GM12874 (cell line): ENCODE data around the gene PSENEN.

Experiments
- CTCF ChIP-seq: IDR thresholded peaks from 2 replicates; pipeline ENCODE4 v1.5.1; 2011; ENCODE audit warnings: low read depth, mild to moderate bottlenecking, control low read depth, low read length, moderate library complexity; ENCODE audit not compliant: insufficient read depth

PSENEN gene

DNA sequence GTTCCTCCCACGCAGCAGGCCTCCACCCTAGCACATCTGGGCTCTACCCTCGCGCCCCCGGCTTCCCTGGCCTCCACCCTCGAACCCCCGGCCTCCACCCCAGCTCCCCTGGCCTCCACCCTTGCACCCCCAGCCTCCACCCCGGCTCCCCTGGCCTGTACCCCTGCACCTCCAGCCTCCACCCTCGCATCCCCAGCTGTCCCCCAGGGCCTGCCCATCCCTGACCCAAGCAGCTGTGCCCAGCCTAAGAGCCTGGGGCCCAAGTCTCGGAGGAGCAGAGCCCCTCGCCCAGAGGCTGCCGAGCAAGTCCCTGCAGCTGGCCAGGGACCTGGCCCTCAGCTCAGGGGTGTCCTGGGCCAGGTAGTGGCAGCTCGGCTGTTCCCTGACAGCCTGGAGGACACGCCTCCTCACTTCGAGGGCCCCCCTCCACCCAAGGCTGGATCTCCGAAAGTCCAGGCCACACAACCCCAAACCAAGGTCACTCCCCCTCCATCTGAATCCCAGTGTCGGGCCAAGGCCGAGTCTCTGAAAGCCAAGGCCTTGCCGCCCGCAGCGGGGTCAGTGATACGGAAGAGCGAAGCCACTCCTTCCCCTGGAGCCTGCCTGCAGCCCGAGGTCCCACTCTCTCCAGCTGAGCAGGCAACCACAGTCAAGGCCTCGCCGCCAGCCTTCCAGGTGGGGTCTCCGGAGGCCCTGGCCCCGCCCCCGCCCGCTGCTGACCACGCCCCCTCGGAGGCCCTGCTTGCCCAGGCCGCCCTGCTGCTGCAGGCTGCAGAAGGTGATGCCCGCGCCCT, 22.0 kb downstream of the PSENEN start:
- no peak for TF ChIP-seq CTCF

- no peak for TF ChIP-seq CTCF
Measured at GRCh38 chr19:35768082-35768421, 22.6 kb downstream of the PSENEN start.

GRCh38 chr19:35773020-35773806, 27.8 kb downstream of the PSENEN start:
- TF ChIP-seq CTCF, result no peak

DNA sequence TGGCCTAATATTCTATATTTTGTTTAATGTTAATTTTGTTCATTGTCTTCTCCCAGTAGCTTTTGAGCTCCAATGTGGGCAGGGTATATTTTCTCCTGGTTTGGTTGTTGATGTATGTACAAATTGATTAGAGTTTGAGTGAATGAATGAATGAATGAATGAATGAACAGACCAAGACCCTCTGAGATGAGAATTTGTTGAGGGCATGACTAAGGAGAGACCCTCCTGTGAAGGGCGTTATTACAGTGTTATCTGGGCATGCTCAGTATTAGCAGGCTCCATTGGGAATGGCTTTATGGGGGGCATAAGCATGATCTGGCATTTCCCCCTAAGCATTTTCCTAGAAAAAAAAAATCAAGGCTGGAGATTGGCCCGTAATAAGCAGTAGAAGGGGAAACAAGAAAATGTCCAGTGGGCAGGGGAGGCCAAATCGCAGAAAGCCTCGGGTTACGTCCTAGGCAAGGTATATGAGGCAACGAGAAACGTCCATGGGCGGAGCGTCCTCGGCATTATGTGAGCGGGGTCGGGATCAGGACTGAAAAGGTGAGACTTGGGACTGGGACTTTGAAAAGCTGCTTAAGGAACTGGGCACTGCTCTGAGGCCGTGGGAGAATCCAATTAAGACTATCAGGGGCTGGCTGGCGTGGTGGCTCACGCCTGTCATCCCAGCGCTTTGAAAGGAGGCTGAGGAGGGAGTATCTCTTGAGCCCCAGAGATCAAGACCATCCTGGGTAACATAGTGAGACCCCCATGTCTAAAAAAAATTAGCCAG, 29.0 kb downstream of the PSENEN start:
- TF ChIP-seq CTCF, result no peak

GRCh38 chr19:35775046-35775297, 29.5 kb downstream of the PSENEN start:
- TF ChIP-seq CTCF, result no peak

DNA sequence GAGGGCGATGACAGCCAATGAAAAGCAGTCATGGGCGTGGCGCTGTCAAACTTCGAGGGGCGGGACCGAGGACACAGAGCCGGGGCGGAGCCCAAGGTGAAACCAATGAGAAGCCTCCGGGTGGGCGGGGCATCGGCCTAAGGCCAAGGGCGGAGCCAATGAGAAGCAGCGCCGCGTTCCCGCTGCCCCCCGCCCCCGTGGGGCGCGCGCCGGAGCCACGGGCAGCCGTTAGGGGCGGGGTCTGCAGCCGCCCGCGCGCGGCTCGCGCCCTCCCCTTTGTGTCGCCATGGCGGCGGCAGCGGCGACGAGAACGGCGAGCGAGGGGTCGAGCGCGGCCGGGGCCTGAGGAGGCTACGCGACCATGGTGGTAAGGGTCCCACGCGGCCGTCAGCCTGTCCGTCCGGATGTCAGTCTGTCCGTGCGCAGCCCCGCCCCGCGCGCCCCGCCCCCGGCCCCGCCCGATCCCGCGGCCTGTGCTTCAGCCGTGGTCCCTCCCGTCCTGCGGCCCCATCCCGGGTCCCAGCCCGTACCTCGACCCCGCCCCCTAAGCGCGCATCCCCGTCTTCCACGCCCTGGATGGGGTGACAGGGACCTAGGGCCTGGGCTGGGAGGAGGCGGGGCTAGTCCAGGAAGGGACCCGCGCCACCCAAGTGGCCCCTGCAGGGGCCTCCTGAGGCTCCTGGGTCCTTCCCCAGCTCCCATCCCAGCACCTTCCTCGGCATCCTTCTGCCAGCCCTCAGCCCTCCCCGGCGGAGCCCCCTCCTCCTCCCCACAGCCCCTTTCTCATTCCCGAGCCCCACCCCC, 30.0 kb downstream of the PSENEN start, which contains the start of gene ARHGAP33:
Gene ARHGAP33 (plus strand): TSS at position 267 of the 804 bp plus-strand sequence. CDS start 95 bp downstream, at position 362.
- TF ChIP-seq CTCF, result no peak
